Lower lobe of right lung (tissue), 2 donors: ENCODE data around the gene WDR12. TPM values are rescaled to one million over a fixed set of nuclear protein-coding genes. Genes with fewer than 3 reads are reported as not detected.
"Not testable (repeated sequence)": the region's sequence is repeated elsewhere in the genome, so short reads cannot be mapped to it uniquely, and the experiment has no call there.

Experiments used
- ATAC-seq, 2 donors: fragments of 200-7000 bp; cut with Tn5 transposase; one replicate each; pipeline ENCODE4 v1.9.1; 2020 to 2022; ENCODE audit warnings: mild to moderate bottlenecking in 2 of 2, moderate library complexity in 2 of 2
- DNase-seq: peaks from one replicate; pipeline ENCODE4 v3.0.0-alpha.2; 2020
- H3K27ac ChIP-seq: fragments of 200-600 bp; one replicate; pipeline ENCODE4 v1.8.0; 2022
- H3K27me3 ChIP-seq: fragments of 200-600 bp; one replicate; pipeline ENCODE4 v1.8.0; 2022; ENCODE audit warnings: low read depth
- H3K36me3 ChIP-seq: fragments of 200-600 bp; one replicate; pipeline ENCODE4 v1.8.0; 2022; ENCODE audit warnings: mild to moderate bottlenecking
- H3K4me1 ChIP-seq: fragments of 200-600 bp; one replicate; pipeline ENCODE4 v1.8.0; 2022
- H3K4me3 ChIP-seq: fragments of 200-600 bp; one replicate; pipeline ENCODE4 v1.8.0; 2022; ENCODE audit warnings: mild to moderate bottlenecking
- H3K9me3 ChIP-seq: fragments of 200-600 bp; one replicate; pipeline ENCODE4 v1.8.0; 2022
- CTCF ChIP-seq: fragments of 200-600 bp; IDR thresholded peaks from one replicate; pipeline ENCODE4 v1.8.0; 2022; ENCODE audit warnings: antibody characterized with exemption, mild to moderate bottlenecking
- intact Hi-C: fragments of 100-400 bp; cut with DNase I; formaldehyde crosslinking; loops from one replicate; pipeline ENCODE4 v1.11.0; 2022
- total RNA-seq: library from RNA; stranded (reverse); fragmentation: NEBNext Ultra II Directional; extraction: Animal tissue kit (Norgen Biotek cat#: 25700); gene quantifications from one replicate; pipeline ENCODE4 v1.2.1, GENCODE V29; 2021
- donor health status: DM: no; HTN: yes; CAD: no; lungs with severe emphysema.

Gene WDR12
- total RNA-seq, 1 donor from 2014 or later, result 21.2 TPM

GRCh38 chr2:202932425-202933138, 21.1 kb upstream of the WDR12 start:
- Histone ChIP-seq H3K9me3 (no peaks in the 10 kb centered on the region), H3K36me3 (peaks cover 12% of the 10 kb centered on the region), H3K27ac (no peak overlapping the region), H3K27me3 (no peaks in the 10 kb centered on the region), H3K4me1 (no peaks in the 10 kb centered on the region), H3K4me3 (no peak overlapping the region)
- DNase-seq (no peak), ATAC-seq (peak in 1 of 2 donors; percentile 37)
- no peak for TF ChIP-seq CTCF
- intact Hi-C loops, result no loop called here

DNA sequence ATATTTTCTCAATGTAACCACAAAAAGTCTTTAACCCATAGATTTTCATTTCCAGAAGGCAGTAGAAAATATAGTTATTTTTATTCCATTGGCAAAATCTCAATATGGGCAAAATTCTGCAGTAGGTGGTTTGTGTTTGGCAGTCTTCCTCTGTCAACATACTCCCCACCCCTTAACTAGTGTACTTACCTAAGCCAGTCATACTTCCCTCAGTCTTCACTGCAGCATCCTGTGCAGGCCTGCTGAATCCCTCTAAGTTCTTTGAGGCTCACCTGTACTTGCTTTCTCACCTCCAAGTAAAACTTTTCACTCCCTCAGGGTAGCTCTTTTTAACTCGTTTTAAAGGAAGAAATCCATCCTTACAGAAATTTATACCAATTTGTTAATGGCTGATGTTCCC, 7.4 kb upstream of the WDR12 start:
- no peaks in the 10 kb centered on the region for H3K9me3 ChIP-seq

GRCh38 chr2:202912342-202913201, 1.1 kb upstream of the WDR12 start:
- H3K36me3 ChIP-seq, H3K27me3 ChIP-seq, H3K9me3 ChIP-seq, intact Hi-C loops, DNase-seq: not testable (repeated sequence)
- ATAC-seq, result peak; percentile 87 to 93
- Histone ChIP-seq H3K4me3 (peak overlapping the region; percentile 63), H3K4me1 (peaks cover 23% of the 10 kb centered on the region), H3K27ac (peak overlapping the region; percentile 74)

More for the DNA sequence above, 7.4 kb upstream of the WDR12 start:
- intact Hi-C loops, result no loop called here
- H3K27ac ChIP-seq, result no peak overlapping the region
- no peaks in the 10 kb centered on the region for H3K27me3 ChIP-seq
- ATAC-seq (no peak), DNase-seq (no peak)
- peaks cover 15% of the 10 kb centered on the region for H3K36me3 ChIP-seq
- no peak for TF ChIP-seq CTCF
- no peak overlapping the region for H3K4me3 ChIP-seq
- no peaks in the 10 kb centered on the region for H3K4me1 ChIP-seq

DNA sequence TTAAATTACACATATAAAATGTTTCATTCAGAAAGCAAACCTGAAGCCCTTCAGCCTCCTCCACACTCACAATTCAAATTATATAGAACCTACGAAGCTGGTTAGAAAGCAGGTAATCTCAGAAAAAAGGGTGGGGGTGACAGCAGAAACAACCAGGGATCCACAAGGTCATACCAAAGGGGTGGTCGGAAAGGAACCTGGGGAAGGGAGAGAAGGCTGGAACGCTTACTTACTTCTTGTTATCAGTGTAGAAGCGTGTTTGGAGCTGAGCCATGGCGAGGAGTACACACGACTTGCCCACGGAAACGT, 316 bp downstream of the WDR12 start:
- ATAC-seq (peak; percentile 6 to 14), DNase-seq (no peak)
- Histone ChIP-seq H3K9me3 (no peaks in the 10 kb centered on the region), H3K36me3 (no peaks in the 10 kb centered on the region), H3K27ac (peak overlapping the region; percentile 74), H3K4me1 (peaks cover 23% of the 10 kb centered on the region), H3K4me3 (peak overlapping the region; percentile 63), H3K27me3 (no peaks in the 10 kb centered on the region)
- intact Hi-C loops, result no loop called here
- TF ChIP-seq CTCF, result no peak

GRCh38 chr2:202910698-202911097, 775 bp downstream of the WDR12 start:
- no peak for TF ChIP-seq CTCF
- Histone ChIP-seq H3K4me1 (peaks cover 23% of the 10 kb centered on the region), H3K27ac (no peak overlapping the region), H3K9me3 (no peaks in the 10 kb centered on the region), H3K27me3 (no peaks in the 10 kb centered on the region), H3K4me3 (peak overlapping the region; percentile 63), H3K36me3 (no peaks in the 10 kb centered on the region)
- intact Hi-C loops, result no loop called here
- DNase-seq (no peak), ATAC-seq (no peak)

DNA sequence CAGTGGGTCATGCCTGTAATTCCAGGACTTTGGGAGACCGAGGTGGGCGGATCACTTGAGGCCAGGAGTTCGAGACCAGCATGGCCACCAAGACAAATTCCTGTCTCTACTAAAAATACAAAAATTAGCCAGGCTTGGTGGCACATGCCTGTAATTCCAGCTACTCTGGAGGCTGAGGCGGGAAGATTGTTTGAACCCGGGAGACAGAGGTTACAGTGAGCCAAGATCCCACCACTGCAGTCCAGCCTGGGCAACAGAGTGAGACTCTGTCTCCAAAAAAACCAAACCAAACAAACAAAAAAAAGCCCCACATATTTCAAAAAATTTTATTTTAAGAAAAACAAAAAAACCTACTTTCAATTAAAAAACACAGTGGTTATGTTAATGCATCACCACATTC, 1.2 kb downstream of the WDR12 start:
- intact Hi-C loops, ATAC-seq, H3K27ac ChIP-seq, H3K27me3 ChIP-seq, H3K9me3 ChIP-seq, DNase-seq, H3K36me3 ChIP-seq: not testable (repeated sequence)
- Histone ChIP-seq H3K4me3 (peak overlapping the region; percentile 63), H3K4me1 (peaks cover 23% of the 10 kb centered on the region)
